Karpas-422 (cell line): ENCODE results near the gene BCAP31. TPM values are rescaled to one million over a fixed set of nuclear protein-coding genes. Genes with fewer than 3 reads are reported as not detected.

ENCODE experiments used
- DNase-seq: peaks from one replicate; pipeline ENCODE4 v3.0.0-alpha.2; 2015
- H2AFZ ChIP-seq: fragments of 200-600 bp; sonication (generic); 2 replicates; pipeline ENCODE4 v1.6.1; 2014; ENCODE audit warnings: antibody characterized with exemption, low read length, mixed read lengths
- H3K27ac ChIP-seq: fragments of 200-600 bp; sonication (generic); 2 replicates; pipeline ENCODE4 v1.5.1; 2014; ENCODE audit warnings: mild to moderate bottlenecking, low read length, moderate library complexity
- H3K27me3 ChIP-seq: fragments of 200-600 bp; sonication (generic); 2 replicates; pipeline ENCODE4 v1.6.1; 2014; ENCODE audit warnings: low read length, mixed read lengths
- H3K36me3 ChIP-seq: fragments of 200-600 bp; sonication (generic); 2 replicates; pipeline ENCODE4 v1.6.1; 2014; ENCODE audit warnings: low read length, mixed read lengths; ENCODE audit not compliant: insufficient read depth
- H3K4me1 ChIP-seq: fragments of 200-600 bp; sonication (generic); 2 replicates; pipeline ENCODE4 v1.6.1; 2014; ENCODE audit warnings: mild to moderate bottlenecking, low read length, mixed read lengths
- H3K4me2 ChIP-seq: fragments of 200-600 bp; sonication (generic); 2 replicates; pipeline ENCODE4 v1.6.1; 2014; ENCODE audit warnings: low read length, low read depth, mild to moderate bottlenecking; ENCODE audit not compliant: poor library complexity, severe bottlenecking
- H3K4me3 ChIP-seq: fragments of 200-600 bp; sonication (generic); 2 replicates; pipeline ENCODE4 v1.5.1; 2014; ENCODE audit warnings: mild to moderate bottlenecking, antibody characterized with exemption, low read length, mixed read lengths
- H3K79me2 ChIP-seq: fragments of 200-600 bp; sonication (generic); 2 replicates; pipeline ENCODE4 v1.6.1; 2014; ENCODE audit warnings: mild to moderate bottlenecking, low read length, mixed read lengths
- H3K9ac ChIP-seq: fragments of 200-600 bp; sonication (generic); 2 replicates; pipeline ENCODE4 v1.6.0; 2014; ENCODE audit warnings: low read length
- H3K9me2 ChIP-seq: fragments of 200-600 bp; sonication (generic), shearing (Covaris generic); replicated peaks from 2 replicates; pipeline ENCODE4 v1.6.0; 2014; ENCODE audit warnings: mild to moderate bottlenecking, low read length, moderate library complexity; ENCODE audit not compliant: insufficient read depth
- H3K9me3 ChIP-seq: fragments of 300-700, 200-600 bp; sonication (generic); 2 replicates; pipeline ENCODE4 v1.6.1; 2014; ENCODE audit warnings: low read length, mixed read lengths
- H4K20me1 ChIP-seq: fragments of 200-600 bp; sonication (generic); 2 replicates; pipeline ENCODE4 v1.6.1; 2014; ENCODE audit warnings: mild to moderate bottlenecking, antibody characterized with exemption, low read length, low read depth; ENCODE audit not compliant: insufficient read depth
- total RNA-seq: library from RNA; depleted of rRNA; stranded (reverse); fragments of >200 nt; shearing (Covaris generic); gene quantifications from 2 replicates; pipeline ENCODE4 v1.2.3, GENCODE V29; 2014; ENCODE audit warnings: low replicate concordance

BCAP31 gene
- total RNA-seq, 1 experiment from 2014 or later, result 110 TPM

DNA sequence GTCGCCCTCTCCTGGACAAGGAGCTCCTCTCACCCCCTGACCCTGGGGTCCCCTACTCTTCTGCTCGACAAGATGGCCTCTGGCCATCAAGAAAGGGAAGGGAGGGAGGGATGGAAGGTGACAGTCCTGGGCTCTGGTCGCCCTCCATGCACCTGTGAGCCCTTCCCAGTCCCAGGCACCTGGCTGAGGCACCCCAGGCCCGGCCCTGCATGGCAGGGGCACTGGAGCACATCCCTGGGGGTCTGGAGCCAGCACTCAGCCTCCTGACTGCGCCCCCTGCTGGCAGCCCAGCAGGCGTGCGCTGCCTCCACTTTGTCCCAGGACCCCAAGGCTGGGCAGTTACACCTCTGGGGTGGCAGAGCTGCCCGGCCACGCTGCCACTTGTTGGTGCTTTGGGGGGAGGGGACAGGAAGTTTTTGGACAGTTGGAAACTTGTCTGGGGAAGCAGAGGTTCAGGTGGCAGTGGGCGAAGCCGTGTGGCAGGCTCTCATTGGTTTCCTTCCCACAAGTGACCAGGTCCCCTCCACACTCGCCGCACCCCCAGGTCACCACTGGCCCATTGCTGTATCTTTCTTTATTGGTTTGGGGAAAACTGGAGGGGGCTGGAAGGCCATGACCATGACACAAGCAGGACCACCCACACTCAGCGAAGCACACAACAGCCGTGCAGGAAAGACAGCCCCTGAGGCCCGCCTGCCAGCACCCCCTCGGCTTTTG lies 54.9 kb downstream of the BCAP31 start:
- no peaks in the 10 kb centered on the region for H3K4me1 ChIP-seq
- H3K4me2 ChIP-seq, result no peak overlapping the region
- no peak overlapping the region for H3K4me3 ChIP-seq
- H3K9me2 ChIP-seq, result no peaks in the 10 kb centered on the region
- no peaks in the 10 kb centered on the region for H4K20me1 ChIP-seq
- no peaks in the 10 kb centered on the region for H3K79me2 ChIP-seq
- no peaks in the 10 kb centered on the region for H3K9me3 ChIP-seq
- H3K9ac ChIP-seq, result no peak overlapping the region
- H2AFZ ChIP-seq, result no peak overlapping the region
- DNase-seq, result peak; percentile 82
- no peak overlapping the region for H3K27ac ChIP-seq
- H3K36me3 ChIP-seq, result no peaks in the 10 kb centered on the region
- H3K27me3 ChIP-seq, result no peaks in the 10 kb centered on the region

DNA sequence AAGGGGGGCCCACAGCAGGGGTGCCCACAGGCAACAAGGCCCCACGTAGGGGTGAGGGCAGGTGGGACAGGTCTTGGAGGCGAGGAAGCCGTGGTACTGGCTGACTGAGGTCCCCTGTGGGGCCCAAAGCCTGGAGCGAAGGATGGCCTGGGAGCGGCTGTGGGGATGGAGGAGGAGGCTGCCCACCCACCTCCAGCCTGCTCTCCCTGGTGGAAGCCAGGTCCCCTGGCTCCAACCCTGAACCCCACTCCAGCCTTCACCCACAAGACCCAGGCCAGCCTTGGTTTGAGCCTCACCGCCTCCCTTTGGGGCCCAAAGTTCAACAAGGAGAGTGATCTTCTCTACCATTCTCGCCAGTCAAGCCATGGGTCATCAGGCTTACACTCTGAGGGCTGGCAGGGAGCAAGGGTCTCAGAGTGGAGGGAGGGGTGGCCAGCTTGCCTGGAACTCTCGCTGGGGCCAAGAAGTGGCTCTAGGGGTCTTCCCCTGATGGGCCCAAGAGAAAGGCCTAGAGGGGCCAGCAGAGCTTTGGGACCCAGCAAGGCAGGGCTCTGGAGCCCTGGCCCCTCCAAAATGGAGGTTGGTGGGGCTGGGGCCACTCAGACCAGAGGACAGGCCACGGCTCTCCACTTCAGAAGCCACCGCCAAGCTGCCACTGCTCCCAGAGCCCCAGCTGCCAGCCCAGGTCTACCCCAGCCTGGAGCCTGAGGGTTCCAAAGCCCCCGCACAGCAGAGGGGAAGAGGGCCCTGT lies 55.6 kb downstream of the BCAP31 start:
- no peak overlapping the region for H3K27ac ChIP-seq
- no peak overlapping the region for H3K4me2 ChIP-seq
- H4K20me1 ChIP-seq, result no peaks in the 10 kb centered on the region
- no peaks in the 10 kb centered on the region for H3K36me3 ChIP-seq
- H2AFZ ChIP-seq, result 0 out of 2 replicates have a peak overlapping the region, but pooled peaks have one; percentile 20
- no peak overlapping the region for H3K9ac ChIP-seq
- no peaks in the 10 kb centered on the region for H3K79me2 ChIP-seq
- no peaks in the 10 kb centered on the region for H3K9me2 ChIP-seq
- no peaks in the 10 kb centered on the region for H3K9me3 ChIP-seq
- no peaks in the 10 kb centered on the region for H3K27me3 ChIP-seq
- no peak for DNase-seq
- no peak overlapping the region for H3K4me3 ChIP-seq
- H3K4me1 ChIP-seq, result no peaks in the 10 kb centered on the region

DNA sequence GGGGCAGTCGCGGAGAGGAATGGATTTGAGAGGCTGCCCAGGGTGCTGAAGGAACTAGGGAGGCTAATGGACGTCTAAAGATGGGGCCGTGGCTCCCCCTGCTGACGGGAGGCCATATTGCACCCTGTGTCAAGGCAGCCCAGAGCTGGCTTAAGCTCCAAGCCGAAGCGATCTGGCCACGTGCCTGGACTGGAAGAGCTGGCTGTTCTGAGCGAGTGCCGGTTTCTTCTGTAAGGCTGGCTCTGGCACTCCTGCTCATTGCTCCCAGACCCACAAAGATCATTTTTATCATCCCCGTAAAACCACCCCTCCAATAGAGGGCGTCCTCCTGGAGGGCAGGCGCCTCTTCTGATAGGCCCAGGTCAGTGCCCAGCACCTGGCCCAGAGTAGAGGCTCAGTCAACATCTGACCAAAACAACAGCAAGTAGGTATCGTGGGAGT lies 56.2 kb downstream of the BCAP31 start:
- Histone ChIP-seq H3K36me3 (no peaks in the 10 kb centered on the region), H4K20me1 (no peaks in the 10 kb centered on the region), H3K9me2 (no peaks in the 10 kb centered on the region), H3K9me3 (no peaks in the 10 kb centered on the region), H3K4me3 (no peak overlapping the region), H3K4me2 (no peak overlapping the region), H3K27ac (no peak overlapping the region), H3K79me2 (no peaks in the 10 kb centered on the region), H3K27me3 (no peaks in the 10 kb centered on the region), H3K4me1 (no peaks in the 10 kb centered on the region), H3K9ac (no peak overlapping the region), H2AFZ (0 out of 2 replicates have a peak overlapping the region, but pooled peaks have one; percentile 20)
- DNase-seq, result peak; percentile 94

DNA sequence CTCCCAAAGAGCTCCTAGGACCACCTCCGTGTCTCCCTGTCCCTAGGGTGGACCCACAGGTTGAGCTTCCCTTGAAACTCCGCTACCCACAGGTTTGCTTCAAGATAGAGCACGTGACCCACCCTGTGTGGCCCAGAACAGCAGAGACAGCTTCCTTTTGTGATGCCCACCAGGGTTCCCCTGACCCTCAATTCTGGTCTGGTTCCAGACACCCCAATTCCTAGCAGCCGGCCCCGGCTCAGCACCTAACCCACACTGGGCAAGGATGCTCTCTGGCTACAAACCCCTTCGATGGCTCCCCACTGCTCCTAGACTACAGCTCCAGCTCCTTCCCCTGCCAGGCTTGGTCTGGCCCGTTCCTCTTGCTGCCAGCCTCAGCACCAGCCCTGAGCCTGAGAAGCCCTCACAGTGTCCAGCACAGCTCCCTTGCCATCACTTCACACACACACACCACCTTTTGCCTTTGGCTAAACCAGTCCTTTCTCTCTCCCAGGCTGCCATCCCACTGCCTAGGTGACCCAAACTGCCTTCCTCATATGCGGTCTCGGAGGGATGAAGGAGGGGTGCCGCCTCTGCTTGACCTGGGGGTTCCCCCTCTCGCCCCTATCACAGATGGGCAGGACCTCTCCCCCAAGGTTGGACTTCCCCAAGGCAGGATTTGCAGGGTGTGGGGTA lies 56.8 kb downstream of the BCAP31 start:
- no peaks in the 10 kb centered on the region for H3K36me3 ChIP-seq
- no peaks in the 10 kb centered on the region for H3K4me1 ChIP-seq
- no peaks in the 10 kb centered on the region for H3K79me2 ChIP-seq
- no peak overlapping the region for H3K27ac ChIP-seq
- H3K9me2 ChIP-seq, result no peaks in the 10 kb centered on the region
- no peak overlapping the region for H3K4me3 ChIP-seq
- no peaks in the 10 kb centered on the region for H3K9me3 ChIP-seq
- no peak overlapping the region for H3K4me2 ChIP-seq
- no peak overlapping the region for H2AFZ ChIP-seq
- H3K9ac ChIP-seq, result no peak overlapping the region
- no peak for DNase-seq
- H3K27me3 ChIP-seq, result no peaks in the 10 kb centered on the region
- no peaks in the 10 kb centered on the region for H4K20me1 ChIP-seq

DNA sequence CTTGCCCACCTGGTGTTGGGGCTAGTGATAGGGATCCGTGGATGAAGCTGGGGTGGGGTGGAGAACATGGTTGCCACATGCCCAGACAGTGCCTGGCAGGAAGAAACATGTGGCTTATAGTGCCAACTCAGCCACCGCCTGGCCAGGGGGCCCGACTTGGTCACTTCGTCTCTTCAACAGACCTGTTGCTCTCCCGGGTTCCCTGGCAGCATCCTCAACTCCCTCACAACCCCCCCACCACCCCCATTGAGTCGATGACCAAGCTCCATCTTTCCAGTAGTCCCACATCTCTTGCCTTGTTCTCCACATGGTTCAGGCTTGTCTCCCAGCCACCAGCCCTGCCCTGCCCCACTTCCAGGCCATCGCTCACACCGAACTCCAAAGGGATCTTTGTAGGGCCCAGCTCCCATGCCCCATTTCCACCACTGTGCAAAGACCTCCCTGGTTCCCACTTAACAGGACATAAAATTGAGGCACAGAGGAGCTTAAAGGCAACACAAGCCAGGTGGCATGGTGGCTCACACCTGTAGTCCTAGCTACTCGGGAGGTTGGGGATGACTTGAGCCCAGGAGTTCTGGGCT lies 58.4 kb downstream of the BCAP31 start:
- Histone ChIP-seq H3K79me2 (no peaks in the 10 kb centered on the region), H3K4me1 (no peaks in the 10 kb centered on the region), H4K20me1 (no peaks in the 10 kb centered on the region), H3K27ac (no peak overlapping the region), H2AFZ (no peak overlapping the region), H3K9me2 (no peaks in the 10 kb centered on the region), H3K4me2 (no peak overlapping the region), H3K9ac (no peak overlapping the region), H3K36me3 (no peaks in the 10 kb centered on the region), H3K27me3 (no peaks in the 10 kb centered on the region), H3K9me3 (no peaks in the 10 kb centered on the region), H3K4me3 (no peak overlapping the region)
- DNase-seq, result no peak

DNA sequence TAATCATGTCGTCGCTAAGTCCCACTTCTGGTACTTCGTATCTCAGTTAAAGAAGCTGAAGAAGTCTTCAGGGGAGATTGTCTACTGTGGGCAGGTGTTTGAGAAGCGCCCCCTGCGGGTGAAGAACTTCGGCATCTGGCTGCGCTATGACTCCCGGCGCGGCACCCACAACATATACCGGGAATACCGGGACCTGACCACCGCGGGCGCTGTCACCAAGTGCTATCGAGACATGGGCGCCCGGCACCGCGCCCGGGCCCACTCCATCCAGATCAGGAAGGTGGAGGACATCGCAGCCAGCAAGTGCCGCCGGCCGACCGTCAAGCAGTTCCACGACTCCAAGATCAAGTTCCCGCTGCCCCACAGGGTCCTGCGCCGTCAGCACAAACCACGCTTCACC lies 61.9 kb downstream of the BCAP31 start:
- Histone ChIP-seq H4K20me1 (no peaks in the 10 kb centered on the region), H3K4me1 (no peaks in the 10 kb centered on the region), H2AFZ (no peak overlapping the region), H3K36me3 (no peaks in the 10 kb centered on the region), H3K9ac (no peak overlapping the region), H3K9me2 (no peaks in the 10 kb centered on the region), H3K9me3 (no peaks in the 10 kb centered on the region), H3K27me3 (no peaks in the 10 kb centered on the region), H3K27ac (no peak overlapping the region), H3K79me2 (no peaks in the 10 kb centered on the region), H3K4me3 (no peak overlapping the region), H3K4me2 (no peak overlapping the region)
- DNase-seq, result peak; percentile 74

DNA sequence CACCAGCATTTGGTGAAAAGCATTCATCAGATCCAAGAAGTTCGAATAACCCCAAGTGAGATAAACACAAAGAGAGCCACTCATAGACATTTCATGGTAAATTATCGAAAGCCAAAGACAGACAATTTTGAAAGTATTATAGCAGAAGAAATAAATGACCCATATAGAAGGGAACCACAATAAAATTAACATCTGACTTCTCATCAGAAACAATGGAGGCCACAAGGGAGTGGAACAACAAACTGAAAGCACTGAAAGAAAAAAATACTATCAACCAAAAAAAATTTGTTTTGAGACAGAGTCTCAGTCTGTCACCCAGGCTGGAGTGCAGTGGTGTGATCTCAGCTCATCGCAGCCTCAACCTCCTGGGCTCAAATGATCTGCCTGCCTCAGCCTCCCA lies 64.9 kb downstream of the BCAP31 start:
- Histone ChIP-seq H3K27ac (no peak overlapping the region), H3K9me3 (no peaks in the 10 kb centered on the region), H3K4me1 (no peaks in the 10 kb centered on the region), H3K27me3 (no peaks in the 10 kb centered on the region), H4K20me1 (no peaks in the 10 kb centered on the region), H3K36me3 (no peaks in the 10 kb centered on the region), H3K4me3 (no peak overlapping the region), H2AFZ (no peak overlapping the region), H3K4me2 (no peak overlapping the region), H3K9me2 (no peaks in the 10 kb centered on the region), H3K79me2 (no peaks in the 10 kb centered on the region), H3K9ac (no peak overlapping the region)
- no peak for DNase-seq

DNA sequence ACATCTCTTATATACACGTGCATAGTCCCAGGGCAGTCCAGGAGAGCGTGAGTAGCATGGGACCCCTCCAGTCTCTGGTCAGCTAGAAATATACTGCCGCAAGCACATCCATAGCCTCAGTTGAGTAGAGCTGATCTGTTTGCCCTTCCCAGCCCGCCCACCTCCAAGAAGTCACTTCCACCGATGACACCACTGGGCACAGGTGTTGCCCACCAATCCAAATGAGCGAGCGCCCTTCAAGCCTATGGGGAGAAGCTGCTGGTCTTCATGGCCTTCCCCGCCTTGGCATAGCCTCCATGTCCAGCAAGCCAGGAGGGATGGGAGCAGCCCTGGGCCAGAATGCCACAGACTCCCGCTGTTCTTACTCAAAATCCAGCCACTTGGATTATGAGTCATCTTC lies 67.0 kb downstream of the BCAP31 start:
- no peak for DNase-seq

More for the DNA sequence above, 67.0 kb downstream of the BCAP31 start:
- H3K9me3 ChIP-seq, result no peaks in the 10 kb centered on the region
- H3K9me2 ChIP-seq, result no peaks in the 10 kb centered on the region
- H3K79me2 ChIP-seq, result no peaks in the 10 kb centered on the region
- no peak overlapping the region for H3K4me3 ChIP-seq
- no peaks in the 10 kb centered on the region for H3K27me3 ChIP-seq
- no peaks in the 10 kb centered on the region for H4K20me1 ChIP-seq
- H2AFZ ChIP-seq, result no peak overlapping the region
- no peaks in the 10 kb centered on the region for H3K36me3 ChIP-seq
- H3K4me2 ChIP-seq, result no peak overlapping the region
- H3K27ac ChIP-seq, result no peak overlapping the region
- no peak overlapping the region for H3K9ac ChIP-seq
- H3K4me1 ChIP-seq, result no peaks in the 10 kb centered on the region
